H1 (cell line): ENCODE data around the gene TNNI2. TPM values are rescaled to one million over a fixed set of nuclear protein-coding genes. Genes with fewer than 3 reads are reported as not detected.

Experiments
- FOSL1 ChIP-seq: IDR thresholded peaks from 2 replicates; pipeline ENCODE4 v1.6.1; 2011; ENCODE audit warnings: mild to moderate bottlenecking, low read depth, low read length, moderate library complexity; ENCODE audit not compliant: insufficient read depth
- polyA plus RNA-seq, 7 experiments: library from polyadenylated mRNA; depleted of rRNA in 3 of 7; stranded (reverse) in 5 of 7; unstranded in 2 of 7; fragments of >200 nt in 5 of 7; fragments of 200-250 nt in 2 of 7; gene quantifications; 1 replicate in 5 of 7; 2 replicates in 1 of 7; 4 replicates in 1 of 7; pipeline versions ENCODE4 v1.2.1 to v1.2.3, GENCODE V29; 2011 to 2013; ENCODE audit warnings: missing spikeins in 2 of 7, mixed read lengths in 2 of 7
- total RNA-seq: library from RNA; stranded (reverse); fragmentation: NEBNext Ultra II Directional; extraction: Animal tissue kit (Norgen Biotek cat#: 25700); gene quantifications from 2 replicates; pipeline ENCODE4 v1.2.1, GENCODE V29; 2021

Gene TNNI2
- total and polyA plus RNA-seq, 2 of the 8 experiments (the other 6 are each of a cell fraction or from before 2014, with no cell fraction given) = not detected

- TF ChIP-seq FOSL1 = no peak
- TF ChIP-seq, all 59 proteins: peak for 0
Observed at GRCh38 chr11:1858576-1858975, 19.8 kb downstream of the TNNI2 start (continued).
